AG04450 (cell line): ENCODE results near the gene ZIC4. TPM values are rescaled to one million over a fixed set of nuclear protein-coding genes. Genes with fewer than 3 reads are reported as not detected.

ENCODE experiments used
- CTCF ChIA-PET: fragments of 300-600, 350-600 bp; formaldehyde crosslinking; extraction: SDS; loops from one replicate; lab custom pipeline; 2022; ENCODE audit warnings: antibody characterized with exemption, inconsistent platforms; lab: Charles Lee
- POLR2A ChIA-PET: fragments of 350-600 bp; formaldehyde crosslinking; extraction: SDS; loops from one replicate; lab custom pipeline; 2021; ENCODE audit warnings: antibody characterized with exemption, inconsistent platforms; lab: Yijun Ruan, JAX
- DNase-seq: peaks from one replicate; pipeline ENCODE4 v3.0.0-alpha.2; 2011; ENCODE audit warnings: low read depth, low spot score
- H3K27ac ChIP-seq: one replicate; pipeline ENCODE4 v1.5.1; 2012; ENCODE audit warnings: low read depth, low read length, control low read depth
- H3K27me3 ChIP-seq: one replicate; pipeline ENCODE4 v1.6.0; 2012; ENCODE audit warnings: low read length; ENCODE audit not compliant: control insufficient read depth, insufficient read depth
- H3K4me3 ChIP-seq: 2 replicates; pipeline ENCODE4 v1.5.1; 2011; ENCODE audit warnings: mild to moderate bottlenecking, low read depth, low read length, control low read depth
- H3K9me3 ChIP-seq: 2 replicates; pipeline ENCODE4 v1.5.1; 2012; ENCODE audit warnings: low read length; ENCODE audit not compliant: control insufficient read depth, insufficient read depth
- polyA plus RNA-seq: library from polyadenylated mRNA; depleted of rRNA; stranded (reverse); fragments of >200 nt; gene quantifications from 2 replicates; pipeline ENCODE4 v1.2.3, GENCODE V29; 2011
- TF ChIP-seq, protein P1 (sequence below): IDR thresholded peaks from 2 replicates; pipeline ENCODE4 v1.5.1; 2011; ENCODE audit warnings: low read depth, low read length, control low read depth, inconsistent platforms

ZIC4 gene
- polyA plus RNA-seq, 1 experiment, result not detected

DNA sequence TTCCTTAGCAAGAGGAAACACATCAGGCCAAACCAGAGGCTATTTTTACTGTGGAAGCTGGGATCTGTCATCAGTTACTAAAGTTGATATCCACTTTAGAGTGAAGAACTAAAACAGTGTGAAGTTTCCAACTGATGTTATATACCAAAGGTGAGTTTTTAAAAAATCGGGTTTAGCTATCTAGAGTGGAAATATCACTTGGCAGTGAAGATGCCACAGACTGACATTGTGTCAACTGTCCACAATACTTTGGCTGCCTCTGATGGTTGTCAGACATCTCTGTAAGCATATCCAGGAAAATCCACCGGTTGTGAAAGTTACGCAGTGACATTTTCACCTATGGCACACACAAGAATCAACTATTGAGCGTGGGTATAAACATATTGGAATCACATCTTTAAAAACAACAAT lies 12.0 kb upstream of the ZIC4 start:
- Histone ChIP-seq H3K4me3 (no peak overlapping the region), H3K9me3 (peaks cover 28% of the 10 kb centered on the region), H3K27ac (no peak overlapping the region), H3K27me3 (peaks cover 92% of the 10 kb centered on the region)
- CTCF ChIA-PET, result no interaction called here
- DNase-seq, result no peak
- POLR2A ChIA-PET, result no interaction called here
- TF ChIP-seq, protein P1, sequence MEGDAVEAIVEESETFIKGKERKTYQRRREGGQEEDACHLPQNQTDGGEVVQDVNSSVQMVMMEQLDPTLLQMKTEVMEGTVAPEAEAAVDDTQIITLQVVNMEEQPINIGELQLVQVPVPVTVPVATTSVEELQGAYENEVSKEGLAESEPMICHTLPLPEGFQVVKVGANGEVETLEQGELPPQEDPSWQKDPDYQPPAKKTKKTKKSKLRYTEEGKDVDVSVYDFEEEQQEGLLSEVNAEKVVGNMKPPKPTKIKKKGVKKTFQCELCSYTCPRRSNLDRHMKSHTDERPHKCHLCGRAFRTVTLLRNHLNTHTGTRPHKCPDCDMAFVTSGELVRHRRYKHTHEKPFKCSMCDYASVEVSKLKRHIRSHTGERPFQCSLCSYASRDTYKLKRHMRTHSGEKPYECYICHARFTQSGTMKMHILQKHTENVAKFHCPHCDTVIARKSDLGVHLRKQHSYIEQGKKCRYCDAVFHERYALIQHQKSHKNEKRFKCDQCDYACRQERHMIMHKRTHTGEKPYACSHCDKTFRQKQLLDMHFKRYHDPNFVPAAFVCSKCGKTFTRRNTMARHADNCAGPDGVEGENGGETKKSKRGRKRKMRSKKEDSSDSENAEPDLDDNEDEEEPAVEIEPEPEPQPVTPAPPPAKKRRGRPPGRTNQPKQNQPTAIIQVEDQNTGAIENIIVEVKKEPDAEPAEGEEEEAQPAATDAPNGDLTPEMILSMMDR, result no peak

DNA sequence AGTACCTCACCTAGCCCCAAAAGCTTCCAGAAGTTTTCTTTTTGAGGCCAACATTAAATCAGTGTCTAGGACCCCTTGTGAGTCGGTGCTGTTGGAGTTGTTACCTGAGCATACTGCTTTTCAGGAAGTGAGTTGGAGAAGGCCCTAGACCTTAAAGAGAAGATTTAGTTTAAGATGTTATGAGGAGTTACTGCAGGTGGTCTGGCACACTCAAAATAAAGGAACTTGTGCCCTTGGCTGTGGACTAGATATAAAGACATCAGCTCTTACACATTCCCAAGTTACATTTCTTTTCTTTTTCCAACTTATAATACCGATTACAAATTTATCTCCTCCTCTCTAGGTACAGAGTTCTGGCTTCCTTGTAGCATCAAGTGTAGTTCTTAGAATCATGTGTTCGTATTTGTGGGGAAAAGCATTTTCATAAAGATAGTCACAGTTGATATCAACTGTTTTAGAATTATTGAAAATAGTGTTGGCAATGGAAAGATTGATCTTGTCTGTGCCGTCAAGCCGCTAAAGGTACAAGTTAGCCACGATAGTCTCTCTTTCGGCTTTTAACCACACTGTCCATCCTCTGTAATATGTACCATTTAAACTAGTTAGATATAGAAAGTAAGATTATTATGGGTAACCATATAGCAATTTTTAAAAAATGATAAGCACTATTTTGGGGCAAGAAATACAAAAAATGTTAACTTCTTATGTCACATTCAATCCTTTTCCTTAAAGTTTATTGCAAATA lies 11.4 kb upstream of the ZIC4 start:
- POLR2A ChIA-PET, result no interaction called here
- TF ChIP-seq, protein P1, result no peak
- peaks cover 22% of the 10 kb centered on the region for H3K9me3 ChIP-seq
- CTCF ChIA-PET, result no interaction called here
- no peak for DNase-seq
- no peak overlapping the region for H3K4me3 ChIP-seq
- no peak overlapping the region for H3K27ac ChIP-seq
- peaks cover 92% of the 10 kb centered on the region for H3K27me3 ChIP-seq

DNA sequence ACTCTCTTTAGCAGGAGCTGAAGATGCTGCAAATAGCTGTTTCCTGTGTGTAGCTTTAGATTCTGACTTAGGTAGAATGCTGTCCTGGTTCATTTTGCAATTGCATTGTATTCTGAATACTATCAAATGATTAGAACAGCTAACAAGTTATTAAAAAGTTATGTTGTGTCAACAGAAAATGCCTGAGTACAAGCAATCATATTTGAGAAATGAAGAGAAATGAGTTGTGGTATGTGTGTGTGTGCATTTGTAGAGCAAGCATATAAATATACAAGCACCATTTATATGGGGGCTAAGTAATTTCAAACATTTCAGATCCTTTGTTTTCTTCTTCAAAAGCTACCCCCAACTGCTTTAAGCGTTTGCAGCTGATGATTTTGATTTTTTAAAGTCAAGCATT lies 10.6 kb upstream of the ZIC4 start:
- CTCF ChIA-PET, result no interaction called here
- Histone ChIP-seq H3K4me3 (no peak overlapping the region), H3K27ac (no peak overlapping the region), H3K9me3 (peaks cover 26% of the 10 kb centered on the region), H3K27me3 (peaks cover 90% of the 10 kb centered on the region)
- no peak for DNase-seq
- POLR2A ChIA-PET, result no interaction called here
- TF ChIP-seq, protein P1, result no peak

DNA sequence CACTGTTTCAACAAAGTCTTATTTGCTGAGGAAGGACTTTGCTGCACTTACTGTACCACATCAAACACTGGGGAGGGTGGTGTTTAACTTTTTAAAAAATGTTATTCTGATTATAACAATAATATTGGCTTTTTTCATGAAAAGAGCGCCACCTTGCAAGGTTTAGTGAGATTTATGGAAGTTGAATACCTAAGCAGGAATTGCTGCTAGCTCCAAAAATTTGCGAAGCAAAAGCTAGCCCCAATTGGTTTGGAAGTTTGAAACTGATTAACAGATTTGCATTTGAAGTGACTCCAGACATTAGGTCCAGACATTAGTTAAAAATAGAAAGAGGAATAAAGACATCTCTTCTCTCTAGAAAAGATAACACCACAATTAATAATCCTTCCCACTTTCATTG lies 9.5 kb upstream of the ZIC4 start:
- ChIA-PET POLR2A (no interaction called here), CTCF (no interaction called here)
- H3K9me3 ChIP-seq, result peaks cover 20% of the 10 kb centered on the region
- DNase-seq, result no peak
- TF ChIP-seq, protein P1, result peak; percentile 20; the same call in 1 of the 2 replicates
- peaks cover 90% of the 10 kb centered on the region for H3K27me3 ChIP-seq
- H3K27ac ChIP-seq, result no peak overlapping the region
- no peak overlapping the region for H3K4me3 ChIP-seq

DNA sequence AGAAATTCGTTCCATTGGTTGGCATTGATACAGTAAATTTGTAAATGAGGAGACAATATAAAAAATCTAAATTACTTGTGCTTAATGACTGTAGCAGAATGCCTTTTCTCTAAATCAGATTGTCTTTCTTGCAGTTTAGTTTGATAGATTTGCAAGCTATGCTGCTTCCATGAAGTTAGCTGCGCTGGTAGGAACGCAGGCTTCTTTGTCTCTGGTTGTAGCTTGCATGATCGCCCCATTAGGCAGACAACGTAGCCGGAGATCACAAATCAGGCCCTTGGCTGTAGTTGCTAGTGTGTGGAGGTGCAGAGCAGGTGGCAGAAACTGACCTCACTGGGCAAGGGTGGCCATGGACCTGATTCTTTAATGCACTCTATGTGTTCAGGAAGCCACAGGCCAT lies 8.9 kb upstream of the ZIC4 start:
- TF ChIP-seq, protein P1, result no peak
- Histone ChIP-seq H3K4me3 (no peak overlapping the region), H3K27me3 (peaks cover 90% of the 10 kb centered on the region), H3K9me3 (peaks cover 21% of the 10 kb centered on the region), H3K27ac (no peak overlapping the region)
- POLR2A ChIA-PET, result no interaction called here
- CTCF ChIA-PET, result no interaction called here
- no peak for DNase-seq
